ENCODE data around the gene PLEKHF1.

DNA sequence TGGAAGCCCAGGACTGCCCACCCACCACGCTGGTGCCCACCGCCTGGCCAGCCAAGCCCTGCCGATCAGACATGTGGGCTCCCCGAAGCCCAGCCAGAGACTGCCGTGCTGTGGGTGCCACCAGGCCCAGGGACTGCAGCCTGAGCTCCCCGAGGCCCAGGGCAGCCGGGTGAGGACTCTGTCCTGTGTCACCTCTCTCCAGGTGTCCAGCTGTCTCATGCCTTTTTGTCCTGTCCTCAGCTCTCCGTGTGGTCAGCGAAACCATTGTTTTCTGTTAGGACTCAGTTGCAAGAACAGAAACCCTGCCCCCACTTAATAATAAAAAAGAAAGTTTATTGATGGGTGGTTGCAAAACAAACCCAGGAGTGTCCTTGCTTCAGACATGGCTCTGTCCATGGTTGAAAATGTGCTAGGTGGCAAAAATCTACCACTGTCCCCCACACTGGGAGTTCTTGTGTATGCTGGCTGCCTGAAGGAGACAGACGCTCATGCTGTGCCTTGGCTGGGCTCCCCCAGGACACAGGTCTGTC is 9.9 kb downstream of the PLEKHF1 start:
- no peak for TF ChIP-seq POLR2AphosphoS5 (IDR thresholded peaks at IDR 0.05; ENCODE audit: borderline replicate concordance, low read depth, low read length)
- TF ChIP-seq EZH2 (IDR thresholded peaks at IDR 0.05): no peak
